ENCODE data around the gene DCAF12. TPM values are rescaled to one million over a fixed set of nuclear protein-coding genes. Genes with fewer than 3 reads are reported as not detected.

DCAF12 gene
- total and polyA plus RNA-seq, 2 of the 8 experiments (the other 6 are each of a cell fraction or from before 2014, with no cell fraction given): 22.7 to 29.2 TPM

GRCh38 chr9:34121996-34122395 is 4.5 kb downstream of the DCAF12 start (continued):
- TF ChIP-seq MAFK (IDR thresholded peaks at IDR 0.05; ENCODE audit: low read depth, low read length): no peak
- TF ChIP-seq CEBPB (IDR thresholded peaks at IDR 0.05; ENCODE audit: low read depth, low read length): no peak
- no peak for TF ChIP-seq EP300 (IDR thresholded peaks at IDR 0.05; ENCODE audit: borderline replicate concordance in 1 of 2, low read depth in 2 of 2, low read length in 2 of 2)
- no peak for TF ChIP-seq SP1 (IDR thresholded peaks at IDR 0.05; ENCODE audit: low read depth, low read length)
- TF ChIP-seq POLR2AphosphoS5 (IDR thresholded peaks at IDR 0.05; ENCODE audit: low read depth, low read length): no peak
- TF ChIP-seq YY1 (IDR thresholded peaks at IDR 0.05; ENCODE audit: low read depth, low read length): no peak
- no peak for TF ChIP-seq TEAD4 (IDR thresholded peaks at IDR 0.05; ENCODE audit: low read depth, low read length)
